Pulmonary artery endothelial cell (primary cell): ENCODE results near the gene ART1. TPM values are rescaled to one million over a fixed set of nuclear protein-coding genes. Genes with fewer than 3 reads are reported as not detected.
"Not testable (repeated sequence)": the region's sequence is repeated elsewhere in the genome, so short reads cannot be mapped to it uniquely, and the experiment has no call there.

ENCODE experiments used
- DNase-seq: peaks from one replicate; pipeline ENCODE4 v3.0.0-alpha.2; 2011; ENCODE audit warnings: low read depth, low spot score
- total RNA-seq: library from RNA; depleted of rRNA; stranded (reverse); fragments of >200 nt; gene quantifications from 2 replicates; pipeline ENCODE4 v1.2.3, GENCODE V29; 2014

The ART1 gene
- not detected in 2 replicates for total RNA-seq

- no peak for DNase-seq
These were observed at the start of gene ART1 for GRCh38 chr11:3644817-3645235. TSS of gene ART1 (plus strand) at chr11:3645128. CDS start at chr11:3659214, 14,086 bp downstream.

- DNase-seq = not testable (repeated sequence)
These were observed 47.2 kb upstream of the ART1 start for GRCh38 chr11:3597743-3598142.

GRCh38 chr11:3600201-3600600 is 44.7 kb upstream of the ART1 start:
- not testable (repeated sequence) for DNase-seq

- no peak for DNase-seq
These were observed 40.8 kb upstream of the ART1 start for GRCh38 chr11:3604167-3604566.

GRCh38 chr11:3605283-3605662 is 39.7 kb upstream of the ART1 start:
- DNase-seq = no peak

- DNase-seq = no peak
These were observed 39.1 kb upstream of the ART1 start for GRCh38 chr11:3605771-3606203.

GRCh38 chr11:3609416-3610265 is 35.3 kb upstream of the ART1 start:
- DNase-seq = no peak

- DNase-seq = no peak
These were observed 34.1 kb upstream of the ART1 start for GRCh38 chr11:3610846-3611245.

GRCh38 chr11:3611976-3612678 is 32.8 kb upstream of the ART1 start:
- no peak for DNase-seq

GRCh38 chr11:3613998-3614741 is 30.8 kb upstream of the ART1 start:
- DNase-seq = no peak

- DNase-seq = no peak
These were observed 30.2 kb upstream of the ART1 start for GRCh38 chr11:3614742-3615171.

GRCh38 chr11:3615998-3616397 is 28.9 kb upstream of the ART1 start:
- no peak for DNase-seq

GRCh38 chr11:3616721-3617460 is 28.0 kb upstream of the ART1 start:
- DNase-seq = no peak

GRCh38 chr11:3617990-3618389 is 26.9 kb upstream of the ART1 start:
- no peak for DNase-seq

- no peak for DNase-seq
These were observed 22.4 kb upstream of the ART1 start for GRCh38 chr11:3622521-3622920.

GRCh38 chr11:3623121-3623520 is 21.8 kb upstream of the ART1 start:
- DNase-seq = no peak

GRCh38 chr11:3623767-3624458 is 21.0 kb upstream of the ART1 start:
- DNase-seq = no peak

- DNase-seq = no peak
These were observed 18.5 kb upstream of the ART1 start for GRCh38 chr11:3626250-3626960.

- no peak for DNase-seq
These were observed 17.6 kb upstream of the ART1 start for GRCh38 chr11:3627291-3627690.

GRCh38 chr11:3631331-3631730 is 13.6 kb upstream of the ART1 start:
- no peak for DNase-seq
